K562 (cell line): ENCODE measurements around the gene RPL11. TPM values are rescaled to one million over a fixed set of nuclear protein-coding genes. Genes with fewer than 3 reads are reported as not detected.

ENCODE experiments used
- ATF7 ChIP-seq: fragments of 450-650 bp; IDR thresholded peaks from 2 replicates; pipeline ENCODE4 v1.7.1; 2014; ENCODE audit warnings: mild to moderate bottlenecking, moderate library complexity
- CC2D1A ChIP-seq: fragments of 450-650 bp; IDR thresholded peaks from 2 replicates; pipeline ENCODE4 v1.6.1; 2017; ENCODE audit warnings: mild to moderate bottlenecking
- DNMT1 ChIP-seq: fragments of 450-650 bp; IDR thresholded peaks from 2 replicates; pipeline ENCODE4 v1.6.1; 2016; ENCODE audit warnings: antibody characterized with exemption, mild to moderate bottlenecking
- MAFK ChIP-seq: IDR thresholded peaks from 2 replicates; pipeline ENCODE4 v1.6.1; 2011; ENCODE audit warnings: low read length, improper control_type of control experiment
- RHOXF2B ChIP-seq: fragments of 250-450 bp; sonication (Bioruptor Pico); conservative IDR thresholded peaks from 2 replicates; pipeline ENCODE4 v1.5.1; 2021
- TOE1 ChIP-seq, 2 experiments: fragments of 450-650 bp in 1 of 2; sonication (generic) in 1 of 2; formaldehyde crosslinking in 1 of 2; IDR thresholded peaks; 2 replicates each; pipeline versions ENCODE4 v1.7.1 to v1.8.0; 2016 to 2022; ENCODE audit warnings: borderline replicate concordance in 2 of 2, mild to moderate bottlenecking in 2 of 2, antibody characterized with exemption in 1 of 2, inconsistent platforms in 1 of 2, low read depth in 1 of 2, missing genetic modification reagents in 1 of 2, moderate library complexity in 1 of 2
- XRCC5 ChIP-seq: fragments of 200-400 bp; formaldehyde crosslinking; IDR thresholded peaks from 2 replicates; pipeline ENCODE4 v1.6.1; 2017; ENCODE audit warnings: low read depth, mild to moderate bottlenecking, low read length
- YY1 ChIP-seq, 3 experiments: IDR thresholded peaks; 2 replicates each; pipeline ENCODE4 v1.6.1; 2011; ENCODE audit warnings: low read length in 2 of 3, mild to moderate bottlenecking in 2 of 3, moderate library complexity in 2 of 3, borderline replicate concordance in 1 of 3, control low read depth in 1 of 3, low read depth in 1 of 3; ENCODE audit not compliant: insufficient read depth in 3 of 3, insufficient replicate concordance in 2 of 3, control insufficient read depth in 1 of 3, insufficient read length in 1 of 3; ENCODE audit errors: extremely low read depth in 1 of 3
- ZC3H11A ChIP-seq: IDR thresholded peaks from 2 replicates; pipeline ENCODE4 v1.6.1; 2012; ENCODE audit warnings: low read depth, low read length, improper control_type of control experiment
- polyA plus RNA-seq, 8 experiments: library from polyadenylated mRNA; depleted of rRNA in 4 of 8; stranded (reverse) in 5 of 8; unstranded in 3 of 8; fragments of >200 nt; fragmentation: Nextera tagmentation in 2 of 8; fragmentation: Illumina TruSeq in 1 of 8; extraction: Ambion mirVana in 2 of 8; extraction: Trizol in 1 of 8; gene quantifications; 2 replicates each; pipeline versions ENCODE4 v1.2.1 to v1.2.3, GENCODE V29; 2011 to 2014; ENCODE audit warnings: inconsistent platforms in 1 of 8, missing spikeins in 1 of 8
- total RNA-seq, 7 experiments: library from RNA; depleted of rRNA in 6 of 7; stranded (reverse); fragments of >200 nt in 6 of 7; fragmentation: Illumina TruSeq in 2 of 7; extraction: Trizol in 2 of 7; gene quantifications; 2 replicates each; pipeline versions ENCODE4 v1.2.1 to v1.2.3, GENCODE V29; 2011 to 2021; ENCODE audit warnings: low replicate concordance in 1 of 7
- TF ChIP-seq, protein P1 (sequence below): IDR thresholded peaks from 2 replicates; pipeline ENCODE4 v1.6.1; 2011; ENCODE audit warnings: borderline replicate concordance, low read depth, mild to moderate bottlenecking, moderate library complexity, low read length; ENCODE audit not compliant: insufficient read depth, poor library complexity, severe bottlenecking

Gene RPL11
- total and polyA plus RNA-seq, 9 of the 15 experiments (the other 6 are each of a cell fraction or from before 2014, with no cell fraction given): 1,781 to 4,526 (median 3,111) TPM

DNA sequence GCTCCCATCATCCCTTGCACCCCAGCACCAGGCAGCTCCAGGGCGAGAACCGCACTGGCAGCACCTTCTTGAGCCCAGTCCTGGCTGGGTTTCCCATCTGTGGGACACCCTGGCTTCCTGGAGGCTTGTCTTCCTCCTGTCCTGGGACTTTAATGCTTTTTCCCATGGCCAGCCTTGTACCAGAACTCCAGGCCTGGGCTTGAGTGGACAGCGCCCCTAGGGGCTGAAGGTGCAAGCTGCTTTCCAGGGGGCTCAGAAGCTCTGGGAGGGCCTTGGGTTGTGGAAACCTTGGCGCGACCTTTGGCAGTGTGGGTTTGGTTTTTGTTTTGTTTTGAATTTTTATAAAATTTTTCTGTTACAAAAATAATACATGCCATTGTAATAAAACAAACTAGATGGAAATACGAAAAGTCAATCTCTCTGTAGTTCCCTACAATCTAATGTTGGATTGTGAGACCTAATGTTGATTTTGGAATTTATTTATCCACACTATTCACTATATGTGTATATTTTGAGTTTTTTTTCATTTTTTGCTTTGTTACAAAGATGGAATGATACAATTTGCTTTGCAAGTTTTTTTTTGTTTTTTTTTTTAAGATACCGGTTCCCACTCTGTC lies 33.8 kb upstream of the RPL11 start (continued):
- TF ChIP-seq YY1 (IDR thresholded peaks at IDR 0.05; ENCODE audit: borderline replicate concordance in 1 of 3, control insufficient read depth in 1 of 3, extremely low read depth in 1 of 3, insufficient read depth in 3 of 3, insufficient read length in 1 of 3, insufficient replicate concordance in 2 of 3, low read depth in 1 of 3, low read length in 2 of 3) (peak in 1 of 3 experiments; percentile 33), ZC3H11A (no peak), RHOXF2B (CRISPR knock-in tag) (no peak), ATF7 (no peak), XRCC5 (peak; percentile 88; the same call in 1 of the 2 replicates), MAFK (no peak), TOE1 (IDR thresholded peaks at IDR 0.05; ENCODE audit: borderline replicate concordance) (no peak), TOE1 (CRISPR knock-in tag; IDR thresholded peaks at IDR 0.05; ENCODE audit: borderline replicate concordance, low read depth) (0 out of 2 replicates have a peak, but pooled peaks have one; percentile 48), CC2D1A (no peak), DNMT1 (no peak)
- TF ChIP-seq, protein P1, sequence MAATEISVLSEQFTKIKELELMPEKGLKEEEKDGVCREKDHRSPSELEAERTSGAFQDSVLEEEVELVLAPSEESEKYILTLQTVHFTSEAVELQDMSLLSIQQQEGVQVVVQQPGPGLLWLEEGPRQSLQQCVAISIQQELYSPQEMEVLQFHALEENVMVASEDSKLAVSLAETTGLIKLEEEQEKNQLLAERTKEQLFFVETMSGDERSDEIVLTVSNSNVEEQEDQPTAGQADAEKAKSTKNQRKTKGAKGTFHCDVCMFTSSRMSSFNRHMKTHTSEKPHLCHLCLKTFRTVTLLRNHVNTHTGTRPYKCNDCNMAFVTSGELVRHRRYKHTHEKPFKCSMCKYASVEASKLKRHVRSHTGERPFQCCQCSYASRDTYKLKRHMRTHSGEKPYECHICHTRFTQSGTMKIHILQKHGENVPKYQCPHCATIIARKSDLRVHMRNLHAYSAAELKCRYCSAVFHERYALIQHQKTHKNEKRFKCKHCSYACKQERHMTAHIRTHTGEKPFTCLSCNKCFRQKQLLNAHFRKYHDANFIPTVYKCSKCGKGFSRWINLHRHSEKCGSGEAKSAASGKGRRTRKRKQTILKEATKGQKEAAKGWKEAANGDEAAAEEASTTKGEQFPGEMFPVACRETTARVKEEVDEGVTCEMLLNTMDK: peak; percentile 65
